ENCODE results near the gene CENPU. TPM values are rescaled to one million over a fixed set of nuclear protein-coding genes. Genes with fewer than 3 reads are reported as not detected.

CENPU gene
- total and polyA plus RNA-seq, 2 of the 13 experiments (the other 11 are each of a cell fraction or from before 2014, with no cell fraction given) = 11.7 to 35.8 TPM

DNA sequence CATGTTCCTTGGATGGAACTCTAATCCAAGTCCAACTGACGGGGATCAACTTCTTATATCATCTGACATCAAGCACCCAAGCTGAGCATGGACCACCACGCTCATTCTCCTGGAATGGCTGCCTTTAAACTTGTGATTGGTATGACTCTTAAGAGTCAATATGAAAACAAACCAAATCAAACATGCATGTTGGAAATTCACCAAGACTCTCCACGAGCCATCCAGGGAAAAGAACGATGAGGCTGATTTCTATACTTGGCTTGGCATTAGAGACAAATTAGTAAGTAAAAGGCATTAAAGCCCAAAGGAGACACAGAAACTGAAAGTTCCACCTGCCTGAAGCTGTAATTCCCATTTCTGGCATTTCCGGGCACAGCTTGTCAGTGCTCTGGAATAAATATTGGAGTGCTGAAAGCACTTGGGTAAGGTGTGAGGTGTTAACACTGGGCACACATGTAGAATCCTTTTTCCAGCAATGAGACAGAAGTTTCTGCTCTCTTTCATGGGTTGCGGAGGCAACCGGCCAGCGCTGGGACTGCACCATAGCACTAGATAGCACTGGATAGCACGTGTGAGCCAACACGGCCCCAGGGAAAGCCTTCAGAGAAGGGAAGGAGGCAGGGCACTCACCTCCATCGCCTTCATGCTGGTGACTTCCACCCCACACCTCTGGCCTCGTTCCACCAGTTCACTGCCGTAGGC lies 42.1 kb upstream of the CENPU start:
- Histone ChIP-seq H3K9ac (ENCODE audit: insufficient read depth, low read depth, low read length) (no peak overlapping the region), H3K27ac (ENCODE audit: extremely low read length, insufficient read depth, low read length) (no peak overlapping the region), H3K4me2 (ENCODE audit: low read depth, low read length) (no peak overlapping the region), H3K4me1 (ENCODE audit: insufficient read depth, low read length) (peaks cover 17% of the 10 kb centered on the region), H3K9me3 (ENCODE audit: low read length) (no peaks in the 10 kb centered on the region), H3K4me3 (replicated peaks in 1 of 3; ENCODE audit: insufficient read depth in 1 of 3, low read depth in 2 of 3, low read length in 3 of 3) (no peak overlapping the region), H3K27me3 (ENCODE audit: control insufficient read depth in 1 of 2, insufficient read depth in 2 of 2, low read length in 2 of 2) (no peaks in the 10 kb centered on the region), H3K79me2 (ENCODE audit: insufficient read depth, low read length) (no peaks in the 10 kb centered on the region), H2AFZ (ENCODE audit: low read length) (no peak overlapping the region), H4K20me1 (ENCODE audit: insufficient read depth, low read length) (no peaks in the 10 kb centered on the region), H3K36me3 (replicated peaks in 1 of 2; ENCODE audit: control insufficient read depth in 1 of 2, insufficient read depth in 2 of 2, low read length in 2 of 2) (peaks cover 3 to 4% of the 10 kb centered on the region in 2 experiments; a peak in 3 of 5 replicates)
- in situ Hi-C loops (cut with HindIII; ENCODE audit: extremely low pct_ligation_motif_present, low pct_unique_long_range_greater_than_20kb) = no loop called here
- POLR2A ChIA-PET = no interaction called here
- ATAC-seq = no peak; the same call in 2 of the 3 replicates
- DNase-seq (ENCODE audit: low spot score) = no peak
- intact Hi-C loops (cut with micrococcal nuclease; ENCODE audit: unreplicated experiment) = no loop called here
- BruUV-seq (replicated peaks) = no TSS peak
- WGBS (ENCODE audit: low lambda C conversion rate) = 99% methylated on average over 13 of the region's 13 CpGs
- TF ChIP-seq RNF2 (conservative IDR thresholded peaks at IDR 0.05; ENCODE audit: low read depth) (no peak), NR2F1 (CRISPR knock-in tag; IDR thresholded peaks at IDR 0.05) (no peak), ATM (IDR thresholded peaks at IDR 0.05; ENCODE audit: borderline replicate concordance) (no peak), ZNF331 (CRISPR knock-in tag; IDR thresholded peaks at IDR 0.05) (no peak), ZFAT (CRISPR knock-in tag; conservative IDR thresholded peaks at IDR 0.05) (no peak), ZBTB7A (CRISPR knock-in tag; IDR thresholded peaks at IDR 0.05) (no peak), ZNF414 (CRISPR knock-in tag; IDR thresholded peaks at IDR 0.05) (no peak), POLR2AphosphoS5 (IDR thresholded peaks at IDR 0.05; ENCODE audit: low read depth, low read length) (no peak), ZNF781 (CRISPR knock-in tag; IDR thresholded peaks at IDR 0.05; ENCODE audit: borderline replicate concordance, not compliant biosample characterization) (no peak), ZNF225 (CRISPR knock-in tag; IDR thresholded peaks at IDR 0.05) (no peak)
- TF ChIP-seq, protein P1, sequence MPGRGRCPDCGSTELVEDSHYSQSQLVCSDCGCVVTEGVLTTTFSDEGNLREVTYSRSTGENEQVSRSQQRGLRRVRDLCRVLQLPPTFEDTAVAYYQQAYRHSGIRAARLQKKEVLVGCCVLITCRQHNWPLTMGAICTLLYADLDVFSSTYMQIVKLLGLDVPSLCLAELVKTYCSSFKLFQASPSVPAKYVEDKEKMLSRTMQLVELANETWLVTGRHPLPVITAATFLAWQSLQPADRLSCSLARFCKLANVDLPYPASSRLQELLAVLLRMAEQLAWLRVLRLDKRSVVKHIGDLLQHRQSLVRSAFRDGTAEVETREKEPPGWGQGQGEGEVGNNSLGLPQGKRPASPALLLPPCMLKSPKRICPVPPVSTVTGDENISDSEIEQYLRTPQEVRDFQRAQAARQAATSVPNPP (CRISPR knock-in tag; IDR thresholded peaks at IDR 0.05) = no peak
- TF ChIP-seq, protein P2, sequence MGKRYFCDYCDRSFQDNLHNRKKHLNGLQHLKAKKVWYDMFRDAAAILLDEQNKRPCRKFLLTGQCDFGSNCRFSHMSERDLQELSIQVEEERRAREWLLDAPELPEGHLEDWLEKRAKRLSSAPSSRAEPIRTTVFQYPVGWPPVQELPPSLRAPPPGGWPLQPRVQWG (CRISPR knock-in tag; IDR thresholded peaks at IDR 0.05; ENCODE audit: borderline replicate concordance, low read depth) = no peak
- FAIRE-seq = no peak
- CTCF ChIA-PET (ENCODE audit: low intra/inter-chr PET ratio, low total read pairs) = no interaction called here
